NCI-H128 (cell line): ENCODE data around the gene NLGN4X.

ENCODE experiments used
- DNase-seq: peaks from one replicate; lab custom pipeline; 2025; ENCODE audit not compliant: unreplicated experiment; lab: John Stamatoyannopoulos, UW

NLGN4X gene

GRCh38 chrX:6159468-6159867 is 69.2 kb downstream of the NLGN4X start:
- DNase-seq, result no peak

- no peak for DNase-seq
Observed at GRCh38 chrX:6151971-6152370, 76.7 kb downstream of the NLGN4X start.

GRCh38 chrX:6149060-6149872 is 79.4 kb downstream of the NLGN4X start:
- DNase-seq, result peak; percentile 85

- DNase-seq, result no peak
Observed at GRCh38 chrX:6134255-6134654, 94.4 kb downstream of the NLGN4X start.

- no peak for DNase-seq
Observed at GRCh38 chrX:6132970-6133369, 95.7 kb downstream of the NLGN4X start.

- no peak for DNase-seq
Observed at GRCh38 chrX:6131287-6131686, 97.4 kb downstream of the NLGN4X start.

GRCh38 chrX:6129195-6129594 is 99.5 kb downstream of the NLGN4X start:
- DNase-seq, result no peak

GRCh38 chrX:6120329-6120728 is 108.3 kb downstream of the NLGN4X start:
- no peak for DNase-seq

GRCh38 chrX:6095469-6095868 is 133.2 kb downstream of the NLGN4X start:
- no peak for DNase-seq

GRCh38 chrX:6074532-6074931 is 154.1 kb downstream of the NLGN4X start:
- DNase-seq, result no peak

GRCh38 chrX:6071731-6072130 is 156.9 kb downstream of the NLGN4X start:
- DNase-seq, result no peak

- no peak for DNase-seq
Observed at GRCh38 chrX:6067600-6067999, 161.1 kb downstream of the NLGN4X start.

GRCh38 chrX:6053141-6053540 is 175.5 kb downstream of the NLGN4X start:
- peak; percentile 77 for DNase-seq

- DNase-seq, result no peak
Observed at GRCh38 chrX:6052111-6052745, 176.4 kb downstream of the NLGN4X start.

- no peak for DNase-seq
Observed at GRCh38 chrX:6049132-6049531, 179.5 kb downstream of the NLGN4X start.

GRCh38 chrX:6041630-6042029 is 187.0 kb downstream of the NLGN4X start:
- DNase-seq, result no peak

GRCh38 chrX:6029014-6029413 is 199.7 kb downstream of the NLGN4X start:
- no peak for DNase-seq

- no peak for DNase-seq
Observed at GRCh38 chrX:6026980-6027379, 201.7 kb downstream of the NLGN4X start.

- DNase-seq, result no peak
Observed at GRCh38 chrX:6026429-6026828, 202.2 kb downstream of the NLGN4X start.

- no peak for DNase-seq
Observed at GRCh38 chrX:6024204-6024603, 204.5 kb downstream of the NLGN4X start.

- peak; percentile 34 for DNase-seq
Observed at GRCh38 chrX:6021316-6022091, 207.2 kb downstream of the NLGN4X start.

- no peak for DNase-seq
Observed at GRCh38 chrX:6019076-6019475, 209.6 kb downstream of the NLGN4X start.
